ENCODE data around the gene JHY. TPM values are rescaled to one million over a fixed set of nuclear protein-coding genes. Genes with fewer than 3 reads are reported as not detected.

The JHY gene
- total RNA-seq, 1 donor from 2014 or later: 11.1 TPM

DNA sequence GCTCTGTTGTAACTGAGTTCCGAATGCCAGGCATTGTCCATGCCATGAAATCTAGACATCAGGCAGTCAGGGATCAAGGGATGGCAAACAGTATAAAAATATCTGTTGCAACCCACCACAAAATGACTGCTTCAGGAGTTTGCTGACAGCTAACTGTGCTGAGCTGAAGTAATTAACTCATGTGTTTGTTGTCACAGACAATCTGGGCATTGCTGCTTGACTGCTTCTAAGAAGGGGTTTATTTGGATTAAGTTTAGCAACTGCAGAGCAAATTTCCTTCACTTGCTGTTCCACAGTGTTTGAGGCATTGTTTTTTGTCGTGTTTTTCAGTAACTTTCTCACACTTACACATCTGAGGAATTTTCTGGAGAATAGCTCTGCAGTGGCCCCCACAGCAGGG lies 68.7 kb downstream of the JHY start:
- DNase-seq (ENCODE audit: low spot score): no peak

DNA sequence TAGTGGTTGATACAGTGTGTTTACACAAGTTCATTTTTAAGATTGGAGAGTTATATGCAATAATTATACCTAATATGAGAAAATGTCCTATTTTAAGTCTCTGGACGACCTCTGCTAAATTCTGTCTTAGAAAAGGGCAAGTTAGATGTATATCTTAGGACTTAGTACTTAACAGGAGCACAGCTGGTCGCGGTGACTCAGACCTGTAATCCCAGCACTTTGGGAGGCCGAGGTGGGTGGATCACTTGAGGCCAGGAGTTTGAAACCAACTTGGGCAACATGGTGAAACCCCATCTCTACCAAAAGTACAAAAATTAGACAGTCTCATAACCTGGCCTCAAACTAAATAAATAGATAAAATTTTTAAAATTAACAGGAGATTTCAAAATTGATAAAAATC lies 71.9 kb downstream of the JHY start:
- no peak for DNase-seq (ENCODE audit: low spot score)

DNA sequence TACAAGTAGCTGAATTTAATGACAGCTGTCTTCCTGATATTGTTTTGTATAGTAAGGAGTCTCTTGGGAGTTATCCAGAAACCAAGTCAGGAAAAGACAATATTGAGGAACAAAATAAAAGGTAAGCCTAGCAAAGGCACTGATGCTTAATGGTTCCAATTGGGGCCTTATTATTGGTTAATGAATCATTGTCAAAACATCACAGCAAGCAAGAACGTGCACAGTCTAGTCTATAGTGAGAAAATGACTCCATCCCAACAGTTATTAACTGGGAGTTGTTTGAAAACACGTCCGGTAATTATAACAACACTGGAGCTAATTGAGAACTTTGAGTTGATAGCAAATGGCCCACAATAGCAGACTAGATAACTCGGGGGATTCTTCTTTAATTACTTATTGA lies 81.4 kb downstream of the JHY start:
- DNase-seq (ENCODE audit: low spot score): no peak

DNA sequence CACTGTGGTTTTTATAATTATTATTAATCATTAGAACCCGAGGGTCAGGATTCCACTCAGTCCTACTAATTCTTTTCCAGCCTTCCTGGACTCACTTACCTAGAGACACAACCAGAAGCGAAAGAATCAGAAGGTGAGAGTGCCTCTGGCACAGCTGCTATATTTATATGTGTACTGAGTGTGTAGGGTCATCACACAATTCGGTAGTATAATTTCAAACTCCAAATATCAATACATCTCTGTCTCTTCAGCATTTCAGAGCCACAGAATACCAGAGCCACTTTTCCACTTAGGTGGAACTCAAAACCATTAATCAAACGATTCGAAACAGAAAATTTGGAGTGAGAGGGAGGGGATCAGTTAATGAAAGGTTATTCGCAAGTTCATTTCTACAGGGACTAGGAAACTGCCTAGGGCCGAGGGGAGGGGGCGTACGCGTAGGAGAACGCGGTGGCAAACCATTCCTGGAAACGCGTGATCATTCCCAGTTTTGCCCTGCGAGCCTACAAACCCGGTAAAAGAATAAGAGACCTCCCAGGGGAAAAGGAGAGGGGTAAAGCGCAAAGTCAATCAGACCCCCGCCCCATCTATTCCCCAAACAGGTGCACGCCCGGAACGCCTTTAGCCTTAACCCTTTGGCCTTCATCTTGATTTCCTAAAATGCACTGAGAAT lies 93.6 kb downstream of the JHY start:
- DNase-seq (ENCODE audit: low spot score): no peak

DNA sequence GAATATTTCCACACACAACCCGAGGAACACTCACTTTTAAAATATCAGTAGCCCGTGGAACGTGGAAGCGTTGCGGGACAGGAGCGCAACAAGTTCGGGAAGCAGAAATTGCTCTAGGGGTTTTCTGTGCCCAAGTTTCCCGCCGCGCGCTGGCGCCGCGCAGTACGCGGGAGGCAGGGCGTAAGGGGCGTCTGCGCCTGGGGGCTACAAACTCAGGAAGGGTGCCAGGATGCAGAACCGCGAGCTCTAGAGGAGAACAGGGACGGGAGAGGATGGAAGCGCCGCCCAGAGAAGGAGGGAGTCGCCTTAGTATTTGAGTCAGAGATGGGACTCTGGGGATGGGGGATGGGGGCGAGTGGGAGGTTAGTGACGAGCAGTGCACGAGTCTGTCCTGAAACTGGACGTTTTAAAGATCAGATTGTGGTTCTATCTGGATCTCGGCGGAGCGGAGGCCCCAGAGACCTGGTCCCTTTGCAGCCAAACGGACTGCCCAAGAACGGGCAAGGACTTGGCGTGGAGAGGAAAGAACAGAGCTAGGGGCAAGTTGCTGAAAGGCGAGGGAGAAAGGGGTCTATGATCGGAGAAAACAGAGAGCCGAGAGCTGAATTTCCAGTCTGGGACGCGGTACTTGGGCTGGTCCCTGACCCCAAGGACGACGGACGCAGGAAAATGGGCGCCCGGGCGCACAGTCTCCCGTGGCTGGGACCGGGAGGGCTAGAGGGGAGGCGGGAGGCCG lies 94.3 kb downstream of the JHY start:
- no peak for DNase-seq (ENCODE audit: low spot score)

DNA sequence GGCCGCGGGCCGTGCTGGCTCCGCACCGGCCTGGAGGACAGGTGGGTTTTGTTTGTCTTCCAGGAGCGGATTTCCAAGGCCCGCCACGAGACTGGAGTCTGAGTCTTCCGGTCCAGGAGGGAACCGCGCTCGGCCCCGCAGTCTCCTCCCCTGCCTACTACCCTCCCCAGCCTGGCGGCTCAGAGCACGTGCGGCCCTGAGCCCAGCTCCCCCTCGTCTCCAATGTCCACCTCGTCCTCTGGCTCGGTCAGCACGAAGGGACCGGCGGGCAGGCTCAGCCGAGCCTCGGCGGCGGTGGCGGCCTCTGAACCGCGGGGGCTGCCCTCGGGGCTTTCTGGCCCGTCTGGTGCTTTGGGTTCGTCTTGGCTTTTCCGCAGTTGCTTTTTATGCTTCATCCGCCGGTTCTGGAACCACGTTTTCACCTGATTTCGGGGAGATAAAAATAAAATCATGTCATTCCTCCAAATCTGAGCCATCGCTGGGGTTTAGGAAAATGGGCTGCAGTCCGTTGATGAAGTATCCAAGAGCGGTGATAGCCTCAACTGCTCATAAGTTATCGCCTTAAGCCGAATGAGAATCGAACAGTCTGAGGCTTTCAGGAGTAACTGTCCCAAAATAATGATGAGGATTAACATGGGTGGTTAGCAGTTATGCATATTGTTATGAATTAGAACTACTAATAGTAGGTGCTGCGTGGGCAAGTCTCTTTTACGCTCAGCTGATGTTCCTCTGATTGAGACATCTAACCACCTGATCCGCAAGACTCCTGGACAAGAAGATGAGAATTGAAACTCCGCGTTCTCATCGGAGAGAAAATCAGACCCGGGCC lies 95.1 kb downstream of the JHY start:
- no peak for DNase-seq (ENCODE audit: low spot score)

DNA sequence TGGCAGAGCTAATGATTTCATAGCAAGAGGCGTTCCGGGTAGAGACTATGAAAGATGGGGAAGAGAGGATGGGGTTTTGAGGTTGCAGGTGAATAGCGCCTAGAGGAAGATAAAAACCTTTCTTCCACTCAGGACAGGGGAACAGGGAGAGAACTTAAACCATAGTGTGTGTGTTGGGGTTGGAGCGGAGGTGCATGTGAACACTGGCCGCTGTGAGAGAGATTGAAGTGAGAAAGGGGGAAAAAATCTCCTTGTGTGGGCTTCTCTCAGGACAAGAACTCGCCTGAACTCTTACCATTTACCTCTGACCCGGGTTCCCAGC lies 95.7 kb downstream of the JHY start:
- no peak for DNase-seq (ENCODE audit: low spot score)

DNA sequence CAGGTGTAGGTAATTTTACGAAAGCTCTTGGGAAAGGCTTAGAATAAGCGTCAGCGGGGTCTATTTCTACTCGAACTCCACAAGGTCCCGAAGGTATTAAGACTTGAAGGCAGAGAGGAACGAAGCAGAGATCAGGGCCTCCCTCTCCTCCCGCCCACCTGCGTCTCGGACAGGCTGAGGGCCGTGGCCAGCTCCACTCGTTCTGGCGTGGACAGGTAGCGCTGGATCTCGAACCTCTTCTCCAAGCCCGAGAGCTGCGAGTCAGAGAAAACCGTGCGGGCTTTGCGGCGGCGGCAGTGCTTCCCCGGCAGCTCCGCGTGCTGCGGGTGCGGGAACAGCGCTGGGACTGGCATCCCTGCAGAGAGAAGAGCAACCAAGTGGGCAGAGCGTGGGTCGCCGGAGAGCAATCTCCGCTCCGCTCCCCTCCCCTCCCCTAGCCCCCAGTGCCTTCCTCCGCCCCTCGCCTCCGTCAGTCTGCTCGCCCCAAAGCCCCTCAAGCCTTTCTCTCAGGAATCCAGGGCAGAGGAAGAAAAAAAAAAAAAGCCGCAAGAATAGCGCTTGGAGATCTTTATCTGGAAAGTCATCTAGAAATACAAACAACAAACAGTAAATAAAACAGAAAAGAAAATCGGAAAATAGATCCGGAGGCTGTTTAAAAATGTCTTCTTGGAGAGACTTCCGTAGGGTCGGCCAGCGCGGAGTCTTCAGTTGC lies 96.7 kb downstream of the JHY start:
- DNase-seq (ENCODE audit: low spot score): no peak

DNA sequence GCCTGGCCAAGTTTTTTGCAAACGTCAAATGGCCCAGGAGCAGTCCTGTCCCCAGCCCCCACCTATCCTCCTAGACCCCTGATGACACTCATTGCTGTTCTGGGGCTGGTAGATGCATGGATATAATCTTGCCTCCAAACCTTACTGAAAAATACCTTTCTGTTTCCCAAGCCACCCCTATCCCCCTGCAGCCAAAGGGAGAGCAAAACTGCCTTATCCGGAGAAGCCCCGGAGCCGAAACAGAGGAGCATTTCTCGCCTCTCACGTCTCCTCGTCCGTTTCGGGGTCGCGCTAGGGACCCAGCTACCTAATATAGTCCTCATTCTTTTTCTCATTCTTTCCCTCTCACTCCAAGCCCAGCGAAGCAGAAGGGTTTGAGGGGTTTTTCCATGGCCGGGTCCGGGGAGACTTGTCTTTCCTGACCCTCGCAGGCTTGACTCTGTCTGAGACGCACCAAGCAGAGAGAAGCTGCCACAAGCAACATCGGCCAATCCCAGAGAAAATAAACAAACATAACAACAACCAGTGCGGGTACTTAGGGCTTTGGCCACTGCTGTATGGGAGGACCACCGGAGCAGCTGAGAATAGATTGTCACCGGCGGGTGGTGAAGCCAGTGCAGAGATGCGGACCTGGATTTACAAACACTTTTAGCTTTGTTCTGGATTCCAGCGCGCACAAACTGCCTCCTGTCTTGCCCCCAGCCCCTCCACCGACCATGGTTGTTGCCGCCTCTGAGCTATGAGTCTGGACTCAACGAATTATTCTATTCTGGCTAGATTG lies 97.4 kb downstream of the JHY start:
- no peak for DNase-seq (ENCODE audit: low spot score)

DNA sequence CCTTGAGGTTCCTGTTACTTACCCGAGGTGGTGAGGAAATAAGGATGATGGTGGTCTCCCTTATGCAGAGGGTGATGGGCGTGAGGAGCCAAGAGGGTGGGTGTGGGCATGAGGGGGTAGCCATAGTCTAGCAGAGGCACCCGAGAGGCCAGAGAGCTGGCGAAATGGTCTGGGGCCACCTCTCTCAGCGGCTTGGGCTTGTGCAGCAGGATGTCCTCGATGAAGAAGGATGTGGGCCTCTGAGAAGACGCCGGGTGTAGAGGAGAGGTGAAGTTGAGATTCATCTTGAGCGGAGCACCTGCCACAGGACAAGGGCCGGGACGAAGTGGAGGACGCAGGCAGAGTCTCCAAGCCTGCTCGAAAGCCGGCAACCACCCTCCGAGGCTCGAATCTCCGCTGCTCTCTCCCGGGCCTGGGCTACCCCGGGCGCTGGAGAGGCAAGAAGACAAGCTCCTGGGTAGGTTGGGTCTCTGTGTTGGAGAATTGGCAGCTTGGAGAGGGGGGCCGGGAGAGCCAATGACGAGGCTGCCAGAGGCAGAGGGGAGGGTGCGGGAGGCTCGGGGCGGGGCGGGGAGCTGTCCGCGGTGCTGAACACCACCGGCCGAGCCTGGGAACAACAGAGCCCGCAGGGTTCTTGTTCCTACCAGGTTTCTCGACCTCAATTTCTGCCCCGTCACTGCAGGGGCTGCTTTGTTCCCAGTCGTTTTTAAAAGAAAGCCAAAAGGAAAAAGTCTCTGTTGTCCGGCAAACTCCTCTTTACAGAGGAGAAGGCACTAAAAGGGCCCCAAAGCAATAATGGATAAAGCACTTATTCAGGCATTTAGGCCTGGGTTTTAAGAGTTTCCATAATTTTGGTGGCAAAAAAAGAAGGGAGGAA lies 99.1 kb downstream of the JHY start, which contains the start of gene BSX:
TSS of gene BSX (minus strand) at position 447 of the 877 bp plus-strand sequence. CDS start at position 284, 163 bp downstream.
- peak; percentile 54 for DNase-seq (ENCODE audit: low spot score)

DNA sequence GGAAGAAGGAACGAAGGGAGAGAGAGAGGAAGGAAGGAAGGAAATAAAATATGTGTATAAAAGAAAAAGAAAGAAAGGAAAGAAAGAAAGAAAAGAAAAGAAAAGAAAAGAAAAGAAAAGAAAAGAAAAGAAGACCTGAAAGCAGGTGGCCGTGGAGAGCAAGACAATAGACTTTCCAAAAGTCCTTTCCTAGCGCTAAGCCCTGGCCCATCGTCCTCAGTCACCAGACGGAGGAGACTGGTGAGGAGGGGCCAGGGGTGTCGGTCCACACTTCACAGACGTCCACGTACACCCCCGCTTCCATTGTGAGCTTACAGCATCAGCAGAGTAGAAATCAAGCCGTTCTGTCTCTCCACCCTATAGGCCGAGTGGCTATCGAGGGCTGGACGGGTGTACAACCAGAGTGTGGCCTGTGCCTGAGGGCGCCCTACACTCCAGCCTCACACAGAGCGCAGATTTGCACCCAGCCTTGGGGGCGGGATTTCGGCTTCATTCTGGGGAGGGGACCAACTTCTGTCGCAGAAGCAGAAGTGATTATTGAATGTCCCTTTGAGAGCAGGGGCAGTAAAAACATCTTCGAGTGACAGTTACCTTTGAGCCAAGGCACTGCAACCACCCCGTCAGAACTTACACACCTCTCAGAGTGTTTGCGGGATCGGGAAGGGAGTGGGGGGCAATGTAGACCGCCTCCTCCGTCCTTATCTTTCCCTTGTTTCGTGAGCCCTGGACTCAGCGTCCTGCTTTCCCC lies 101.1 kb downstream of the JHY start:
- no peak for DNase-seq (ENCODE audit: low spot score)

DNA sequence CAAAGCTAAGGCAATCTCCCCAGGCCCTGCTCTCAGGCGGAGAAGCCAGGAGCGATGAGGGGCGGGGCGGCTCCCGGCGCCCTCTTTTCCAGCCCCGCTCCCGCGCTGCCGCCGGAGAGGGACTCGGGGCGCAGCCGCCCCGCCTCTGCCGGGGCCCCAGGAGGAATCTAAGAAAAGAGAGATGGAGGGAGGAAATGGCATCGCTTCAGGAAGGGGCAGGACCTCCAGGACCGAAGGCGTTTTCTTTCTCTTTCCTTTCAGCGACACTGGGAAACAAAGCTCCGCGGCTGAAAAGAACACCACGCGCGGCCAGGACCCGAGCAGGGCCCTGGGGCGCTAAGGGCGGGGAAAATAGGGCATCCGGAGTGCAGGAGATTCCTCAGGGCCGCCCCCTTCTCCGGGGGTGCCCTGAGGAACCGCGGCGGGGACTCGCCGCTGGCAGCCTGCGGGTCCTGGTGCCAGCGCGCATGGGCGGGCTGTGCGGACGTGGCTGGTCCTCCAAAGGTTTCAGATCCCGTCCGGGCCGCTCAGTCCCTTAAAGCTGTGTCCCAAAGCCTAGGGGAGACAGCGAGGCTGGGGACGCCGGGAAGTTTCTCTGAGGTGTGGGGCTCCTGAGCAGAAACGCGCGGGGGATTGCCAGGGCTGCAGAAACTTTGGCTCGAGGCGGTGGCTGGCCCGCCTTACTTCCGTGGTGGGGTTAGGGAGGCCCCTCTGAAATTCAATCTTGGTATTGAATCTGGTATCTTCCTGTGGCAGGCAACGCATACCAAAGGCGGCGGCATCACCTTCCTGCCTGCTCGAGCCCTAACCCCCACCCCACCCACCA lies 101.8 kb downstream of the JHY start:
- DNase-seq (ENCODE audit: low spot score): no peak

DNA sequence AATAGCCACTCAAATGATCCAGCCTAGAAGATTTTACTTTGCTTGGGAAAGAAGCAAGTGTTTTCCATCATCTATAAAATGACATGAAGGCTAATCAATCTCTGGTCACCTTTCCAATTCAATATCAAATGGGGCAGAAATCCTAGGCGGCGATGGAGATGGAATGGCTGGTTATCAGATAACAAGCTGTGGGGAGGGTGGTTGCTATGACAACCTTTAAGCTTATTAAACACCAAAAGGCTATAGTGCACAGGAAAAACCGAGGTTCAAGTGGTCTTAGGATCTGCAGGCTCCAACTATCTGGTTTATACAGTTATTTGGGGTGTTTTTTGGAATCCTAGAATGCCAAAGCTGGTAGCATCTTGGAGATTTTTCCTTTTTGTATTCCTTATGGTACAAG lies 113.0 kb downstream of the JHY start:
- peak; percentile 0 for DNase-seq (ENCODE audit: low spot score)

DNA sequence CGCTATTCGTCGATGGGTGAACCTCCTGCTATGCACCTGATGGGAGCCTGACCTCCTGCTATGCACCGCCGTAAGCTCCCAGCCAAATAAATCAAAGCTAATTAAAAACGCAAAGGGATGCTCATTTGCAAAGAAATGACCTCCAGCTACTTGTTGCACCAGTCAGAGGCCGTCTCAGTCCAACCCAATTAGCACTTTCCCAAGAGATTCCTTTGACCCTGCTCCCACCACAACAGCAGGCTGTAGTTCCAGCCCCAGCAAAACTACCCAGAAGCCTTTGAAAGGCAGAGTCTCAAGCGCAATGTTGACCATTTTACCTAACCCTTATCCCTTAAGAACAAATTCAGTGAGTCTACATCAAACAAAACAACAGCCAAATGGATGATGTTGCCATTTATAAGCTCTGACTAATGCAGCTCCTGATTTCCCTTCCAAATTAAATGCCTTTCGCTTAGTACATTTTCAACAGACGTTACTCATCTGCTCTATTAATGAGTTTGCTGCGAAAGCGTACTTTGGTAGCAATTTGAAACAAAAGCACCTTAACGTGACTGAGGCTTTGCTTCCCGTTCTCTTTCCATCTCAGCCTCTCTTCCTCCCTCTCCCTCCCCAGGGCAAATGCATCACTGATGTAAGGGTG lies 116.3 kb downstream of the JHY start:
- DNase-seq (ENCODE audit: low spot score): no peak

DNA sequence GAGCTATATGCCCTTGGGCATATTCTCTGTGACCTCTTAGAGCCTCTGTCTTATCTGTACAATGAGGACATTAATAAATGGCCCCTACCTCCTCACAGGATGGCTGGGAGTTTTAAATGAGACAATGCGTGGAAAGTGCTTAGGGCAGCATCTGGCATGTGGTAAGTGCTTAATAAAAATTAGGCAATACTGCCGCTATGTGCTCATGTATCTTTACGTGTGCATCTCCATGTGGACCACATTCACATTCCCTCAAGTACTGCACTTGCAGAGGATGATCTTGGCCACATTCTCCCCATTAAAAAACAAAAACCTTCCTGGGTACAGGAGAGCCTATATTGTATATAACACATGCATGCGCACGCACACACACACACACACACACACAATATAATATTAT lies 118.2 kb downstream of the JHY start:
- no peak for DNase-seq (ENCODE audit: low spot score)

DNA sequence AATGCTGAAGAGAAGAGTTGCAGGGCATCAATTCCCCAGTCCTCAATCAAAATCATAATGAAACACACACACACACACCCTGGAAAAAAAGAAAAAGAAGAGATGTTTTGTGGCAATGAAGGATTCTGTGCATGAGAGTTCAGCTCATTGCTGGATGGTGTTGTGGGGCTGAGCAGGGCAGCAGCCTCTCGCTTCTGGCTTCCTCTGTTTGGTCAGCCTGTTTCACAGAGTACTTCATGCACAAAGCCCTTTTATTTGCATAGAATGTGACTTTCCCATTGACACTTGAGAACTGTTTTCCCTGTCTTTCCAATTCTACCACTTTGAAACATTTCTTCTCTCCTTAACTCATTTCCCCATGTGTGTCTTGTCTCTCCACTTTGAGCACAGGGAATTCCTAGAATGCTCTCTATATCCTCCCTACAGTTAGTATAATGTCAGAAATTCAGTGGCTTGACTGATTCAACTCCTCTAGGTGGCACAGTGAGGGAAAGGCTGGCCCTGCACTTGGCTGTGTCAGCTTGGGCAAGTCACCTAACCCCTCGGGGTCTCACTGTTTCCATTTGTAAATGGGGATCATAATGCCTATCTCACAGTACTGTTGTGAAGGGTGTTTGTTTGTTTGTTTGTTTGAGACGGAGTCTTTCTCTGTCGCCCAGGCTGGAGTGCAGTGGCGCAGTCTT lies 124.4 kb downstream of the JHY start:
- peak; percentile 14 for DNase-seq (ENCODE audit: low spot score)

All from ureter (tissue), 1 donor.